ENCODE measurements around the gene CLVS2. TPM values are rescaled to one million over a fixed set of nuclear protein-coding genes. Genes with fewer than 3 reads are reported as not detected.

The CLVS2 gene
- total and polyA plus RNA-seq, 10 donors = not detected

- intact Hi-C loops (cut with DNase I; ENCODE audit: low total_unique reads) = no loop called here
- 74 to 81% (median 76%) methylated on average over 5 of the region's 5 CpGs for WGBS, 5 donors
- no peak for TF ChIP-seq CTCF (IDR thresholded peaks at IDR 0.05 in 8 of 11, conservative IDR thresholded peaks at IDR 0.05 in 3 of 11)
- no peak for TF ChIP-seq POLR2A (IDR thresholded peaks at IDR 0.05)
- no peak for TF ChIP-seq POLR2AphosphoS5 (IDR thresholded peaks at IDR 0.05)
Observed at GRCh38 chr6:123024976-123025375, 28.9 kb downstream of the CLVS2 start.

GRCh38 chr6:123027408-123027807 is 31.4 kb downstream of the CLVS2 start:
- intact Hi-C loops (cut with DNase I; ENCODE audit: low total_unique reads) = no loop called here
- DNase-seq = no peak
- Histone ChIP-seq H3K27ac (no peak overlapping the region), H3K27me3 (replicated peaks in 1 of 7) (no peaks in the 10 kb centered on the region), H3K4me1 (no peaks in the 10 kb centered on the region), H3K36me3 (no peaks in the 10 kb centered on the region), H3K9me3 (no peaks in the 10 kb centered on the region), H3K4me3 (no peak overlapping the region)
- WGBS, 5 donors = 76 to 86% (median 80%) methylated on average over 2 of the region's 2 CpGs
- TF ChIP-seq POLR2AphosphoS5 (IDR thresholded peaks at IDR 0.05) = no peak
- no peak for TF ChIP-seq CTCF (IDR thresholded peaks at IDR 0.05 in 8 of 11, conservative IDR thresholded peaks at IDR 0.05 in 3 of 11)
- no peak for TF ChIP-seq POLR2A (IDR thresholded peaks at IDR 0.05)

More at GRCh38 chr6:123024976-123025375, 28.9 kb downstream of the CLVS2 start:
- no peak for DNase-seq
- Histone ChIP-seq H3K9me3 (no peaks in the 10 kb centered on the region), H3K4me3 (no peak overlapping the region), H3K27me3 (replicated peaks in 1 of 7) (no peaks in the 10 kb centered on the region), H3K36me3 (no peaks in the 10 kb centered on the region), H3K27ac (no peak overlapping the region), H3K4me1 (no peaks in the 10 kb centered on the region)

GRCh38 chr6:123028263-123028662 is 32.2 kb downstream of the CLVS2 start:
- Histone ChIP-seq H3K36me3 (no peaks in the 10 kb centered on the region), H3K4me1 (no peaks in the 10 kb centered on the region), H3K27ac (no peak overlapping the region), H3K9me3 (no peaks in the 10 kb centered on the region), H3K27me3 (replicated peaks in 1 of 7) (no peaks in the 10 kb centered on the region), H3K4me3 (no peak overlapping the region)
- TF ChIP-seq CTCF (IDR thresholded peaks at IDR 0.05 in 8 of 11, conservative IDR thresholded peaks at IDR 0.05 in 3 of 11) = no peak
- no peak for TF ChIP-seq POLR2A (IDR thresholded peaks at IDR 0.05)
- no peak for TF ChIP-seq POLR2AphosphoS5 (IDR thresholded peaks at IDR 0.05)
- no peak for DNase-seq
- WGBS, 5 donors = 75 to 84% (median 76%) methylated on average over 5 of the region's 5 CpGs
- intact Hi-C loops (cut with DNase I; ENCODE audit: low total_unique reads) = no loop called here

- Histone ChIP-seq H3K4me1 (no peaks in the 10 kb centered on the region), H3K4me3 (no peak overlapping the region), H3K36me3 (no peaks in the 10 kb centered on the region), H3K27ac (no peak overlapping the region), H3K27me3 (replicated peaks in 1 of 7) (no peaks in the 10 kb centered on the region), H3K9me3 (no peaks in the 10 kb centered on the region)
- DNase-seq = no peak
- intact Hi-C loops (cut with DNase I; ENCODE audit: low total_unique reads) = no loop called here
- TF ChIP-seq POLR2A (IDR thresholded peaks at IDR 0.05) (no peak), POLR2AphosphoS5 (IDR thresholded peaks at IDR 0.05) (no peak), CTCF (IDR thresholded peaks at IDR 0.05 in 8 of 11, conservative IDR thresholded peaks at IDR 0.05 in 3 of 11) (no peak)
Observed at GRCh38 chr6:123030282-123030681, 34.2 kb downstream of the CLVS2 start.
